Measurements from ENCODE around the gene ELOB. TPM values are rescaled to one million over a fixed set of nuclear protein-coding genes. Genes with fewer than 3 reads are reported as not detected.

Gene ELOB
- total RNA-seq, 1 experiment from 2014 or later: 175 TPM

- no peak overlapping the region for H3K4me3 Mint-ChIP-seq (ENCODE audit: unreplicated experiment)
- ChIA-PET CTCF (interaction anchor here (0.7 kb wide), 2 partner anchors 69 to 116 kb away, joined by 6 read pairs; no protein-coding TSS in a partner anchor), POLR2A (no interaction called here)
- no peaks in the 10 kb centered on the region for H3K9me3 ChIP-seq
- no peak overlapping the region for H3K27ac Mint-ChIP-seq (ENCODE audit: unreplicated experiment)
- H3K27me3 Mint-ChIP-seq (ENCODE audit: insufficient read depth, unreplicated experiment): no peaks in the 10 kb centered on the region
- intact Hi-C loops (cut with micrococcal nuclease; ENCODE audit: unreplicated experiment): no loop called here
- H3K4me1 ChIP-seq: no peaks in the 10 kb centered on the region
- H3K27me3 ChIP-seq (replicated peaks; ENCODE audit: control insufficient read depth, insufficient read depth, low read length): no peaks in the 10 kb centered on the region
- no peaks in the 10 kb centered on the region for H3K36me3 ChIP-seq (ENCODE audit: control insufficient read depth, insufficient read depth, low read length)
- no peaks in the 10 kb centered on the region for H3K9me3 Mint-ChIP-seq (ENCODE audit: unreplicated experiment)
- no peak for DNase-seq
- no peaks in the 10 kb centered on the region for H3K36me3 Mint-ChIP-seq (ENCODE audit: insufficient read depth, unreplicated experiment)
- no peak overlapping the region for H3K4me3 ChIP-seq (ENCODE audit: low read depth, low read length)
- no peak for TF ChIP-seq CTCF (IDR thresholded peaks at IDR 0.05; ENCODE audit: insufficient read depth in 1 of 2, low read depth in 1 of 2, low read length in 1 of 2, severe bottlenecking in 1 of 2, unreplicated experiment in 1 of 2)
- H3K4me1 Mint-ChIP-seq (ENCODE audit: low read depth, unreplicated experiment): no peaks in the 10 kb centered on the region
- no TSS peak for BruUV-seq (replicated peaks)
Measured at GRCh38 chr16:2742323-2743006, 34.6 kb downstream of the ELOB start.

DNA sequence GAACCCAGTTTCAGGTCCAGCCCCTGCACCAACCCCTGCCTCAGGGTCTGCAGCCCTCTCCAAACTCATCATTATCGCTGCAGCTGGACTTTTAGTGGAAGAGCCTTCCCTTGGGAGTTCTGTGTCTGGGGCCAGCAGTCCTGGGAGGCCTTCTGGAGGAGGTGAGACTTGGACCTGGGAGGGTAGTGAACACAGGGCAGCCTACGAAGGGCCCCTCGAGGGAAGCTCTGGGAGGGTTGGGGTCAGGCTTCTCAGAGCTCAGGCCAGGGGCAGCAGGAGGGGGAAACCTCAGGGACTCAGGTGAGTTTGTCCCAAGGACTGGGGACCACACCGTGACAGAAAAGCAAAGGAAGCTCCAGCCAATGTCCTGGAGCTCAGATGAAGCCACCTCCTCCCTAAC, 35.9 kb downstream of the ELOB start:
- Mint-ChIP-seq H3K27ac (ENCODE audit: unreplicated experiment) (no peak overlapping the region), H3K9me3 (ENCODE audit: unreplicated experiment) (no peaks in the 10 kb centered on the region), H3K36me3 (ENCODE audit: insufficient read depth, unreplicated experiment) (no peaks in the 10 kb centered on the region), H3K27me3 (ENCODE audit: insufficient read depth, unreplicated experiment) (no peaks in the 10 kb centered on the region), H3K4me3 (ENCODE audit: unreplicated experiment) (no peak overlapping the region), H3K4me1 (ENCODE audit: low read depth, unreplicated experiment) (no peaks in the 10 kb centered on the region)
- CTCF ChIA-PET: interaction anchor here (0.5 kb wide), 1 partner anchor 43 kb away, joined by 5 read pairs; no protein-coding TSS in a partner anchor
- DNase-seq: no peak
- Histone ChIP-seq H3K4me3 (ENCODE audit: low read depth, low read length) (no peak overlapping the region), H3K4me1 (no peaks in the 10 kb centered on the region), H3K27me3 (replicated peaks; ENCODE audit: control insufficient read depth, insufficient read depth, low read length) (no peaks in the 10 kb centered on the region), H3K36me3 (ENCODE audit: control insufficient read depth, insufficient read depth, low read length) (no peaks in the 10 kb centered on the region), H3K9me3 (no peaks in the 10 kb centered on the region)
- intact Hi-C loops (cut with micrococcal nuclease; ENCODE audit: unreplicated experiment): no loop called here
- TF ChIP-seq CTCF (IDR thresholded peaks at IDR 0.05; ENCODE audit: insufficient read depth in 1 of 2, low read depth in 1 of 2, low read length in 1 of 2, severe bottlenecking in 1 of 2, unreplicated experiment in 1 of 2): no peak
- no TSS peak for BruUV-seq (replicated peaks)
- POLR2A ChIA-PET: interaction anchor here (0.7 kb wide), 1 partner anchor 39 kb away, joined by 8 read pairs; no protein-coding TSS in a partner anchor

GRCh38 chr16:2740476-2740875, 36.6 kb downstream of the ELOB start:
- Mint-ChIP-seq H3K4me3 (ENCODE audit: unreplicated experiment) (no peak overlapping the region), H3K4me1 (ENCODE audit: low read depth, unreplicated experiment) (no peaks in the 10 kb centered on the region), H3K27me3 (ENCODE audit: insufficient read depth, unreplicated experiment) (no peaks in the 10 kb centered on the region), H3K9me3 (ENCODE audit: unreplicated experiment) (no peaks in the 10 kb centered on the region), H3K27ac (ENCODE audit: unreplicated experiment) (peak overlapping the region; percentile 53), H3K36me3 (ENCODE audit: insufficient read depth, unreplicated experiment) (no peaks in the 10 kb centered on the region)
- H3K9me3 ChIP-seq: no peaks in the 10 kb centered on the region
- H3K27me3 ChIP-seq (replicated peaks; ENCODE audit: control insufficient read depth, insufficient read depth, low read length): no peaks in the 10 kb centered on the region
- intact Hi-C loops (cut with micrococcal nuclease; ENCODE audit: unreplicated experiment): no loop called here
- no TSS peak for BruUV-seq (replicated peaks)
- no peak for DNase-seq
- ChIA-PET CTCF (no interaction called here), POLR2A (no interaction called here)
- no peaks in the 10 kb centered on the region for H3K36me3 ChIP-seq (ENCODE audit: control insufficient read depth, insufficient read depth, low read length)
- no peak for TF ChIP-seq CTCF (IDR thresholded peaks at IDR 0.05; ENCODE audit: insufficient read depth in 1 of 2, low read depth in 1 of 2, low read length in 1 of 2, severe bottlenecking in 1 of 2, unreplicated experiment in 1 of 2)
- no peak overlapping the region for H3K4me3 ChIP-seq (ENCODE audit: low read depth, low read length)
- no peaks in the 10 kb centered on the region for H3K4me1 ChIP-seq
